ENCODE measurements around the gene AK5. TPM values are rescaled to one million over a fixed set of nuclear protein-coding genes. Genes with fewer than 3 reads are reported as not detected.

Gene AK5
- total and polyA plus RNA-seq, 2 donors (not counting 1 experiment from before 2014, with no cell fraction given): 0.18 TPM; not detected in 1

GRCh38 chr1:77461691-77462090 lies 179.9 kb downstream of the AK5 start:
- peaks cover 14% of the 10 kb centered on the region for H3K27me3 Mint-ChIP-seq
- ATAC-seq (ENCODE audit: low read depth) (no peak), DNase-seq (no peak)
- intact Hi-C loops (cut with micrococcal nuclease): no loop called here
- no peak overlapping the region for H3K27ac Mint-ChIP-seq
- Histone ChIP-seq H3K36me3 (replicated peaks in 1 of 2; ENCODE audit: control extremely low read depth in 1 of 2, control insufficient read depth in 1 of 2, extremely low read depth in 1 of 2, insufficient read depth in 2 of 2, low read length in 1 of 2) (no peaks in the 10 kb centered on the region), H3K4me1 (ENCODE audit: control insufficient read depth in 2 of 2, insufficient read depth in 2 of 2, low read length in 2 of 2) (no peaks in the 10 kb centered on the region), H3K4me3 (ENCODE audit: control extremely low read depth in 1 of 5, extremely low read depth in 1 of 5, insufficient read depth in 1 of 5, low read depth in 2 of 5, low read length in 4 of 5) (no peak overlapping the region), H3K4me2 (replicated peaks; ENCODE audit: low read depth, low read length, poor library complexity, severe bottlenecking) (no peak overlapping the region), H3K27me3 (replicated peaks in 1 of 4; ENCODE audit: control extremely low read depth in 1 of 4, control insufficient read depth in 3 of 4, insufficient read depth in 4 of 4, low read length in 3 of 4) (no peaks in the 10 kb centered on the region), H3K9me3 (ENCODE audit: control extremely low read depth in 1 of 3, control insufficient read depth in 2 of 3, insufficient read depth in 1 of 3, low read length in 2 of 3) (no peaks in the 10 kb centered on the region), H4K20me1 (ENCODE audit: control insufficient read depth, insufficient read depth, low read length, poor library complexity, severe bottlenecking) (no peaks in the 10 kb centered on the region), H2AFZ (ENCODE audit: insufficient read depth, low read depth, low read length, poor library complexity, severe bottlenecking) (no peak overlapping the region), H3K27ac (ENCODE audit: low read length in 2 of 2) (no peak overlapping the region), H3K79me2 (ENCODE audit: control insufficient read depth, insufficient read depth, low read length) (no peaks in the 10 kb centered on the region), H3K9ac (ENCODE audit: low read length) (no peak overlapping the region)
- no peaks in the 10 kb centered on the region for H3K9me3 Mint-ChIP-seq (ENCODE audit: insufficient read depth)
- WGBS (ENCODE audit: insufficient coverage): no CpG with 5 or more reads among the region's 4 CpGs
- no peak for TF ChIP-seq EZH2 (IDR thresholded peaks at IDR 0.05; ENCODE audit: borderline replicate concordance, insufficient read depth, low read depth, low read length, poor library complexity, severe bottlenecking)
- TF ChIP-seq CTCF (IDR thresholded peaks at IDR 0.05): no peak
- H3K4me3 Mint-ChIP-seq: no peak overlapping the region
- ChIA-PET CTCF (no interaction called here), POLR2A (no interaction called here)
- H3K4me1 Mint-ChIP-seq: no peaks in the 10 kb centered on the region

DNA sequence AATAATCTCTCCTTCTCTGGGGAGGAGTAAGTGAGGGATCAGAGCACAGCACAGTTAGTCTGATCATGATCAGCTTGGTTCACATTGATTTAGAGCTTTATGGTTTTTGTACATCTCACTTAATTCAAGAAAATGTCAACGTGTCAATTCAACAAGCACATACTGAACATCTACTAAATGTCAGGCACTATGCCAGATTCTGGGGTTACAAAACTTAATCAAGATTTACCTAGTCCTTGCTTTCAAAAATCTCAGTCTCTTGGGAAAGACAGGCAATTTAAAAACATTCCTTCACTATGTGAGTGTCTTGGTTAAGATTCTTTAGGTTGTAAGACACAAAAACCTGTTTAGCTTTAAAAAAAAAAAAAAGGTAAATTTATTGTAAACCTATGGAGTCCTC lies 181.4 kb downstream of the AK5 start:
- Mint-ChIP-seq H3K27ac (no peak overlapping the region), H3K4me3 (no peak overlapping the region), H3K9me3 (ENCODE audit: insufficient read depth) (no peaks in the 10 kb centered on the region), H3K27me3 (peaks cover 6% of the 10 kb centered on the region), H3K4me1 (no peaks in the 10 kb centered on the region)
- H3K36me3 ChIP-seq (replicated peaks in 1 of 2; ENCODE audit: control extremely low read depth in 1 of 2, control insufficient read depth in 1 of 2, extremely low read depth in 1 of 2, insufficient read depth in 2 of 2, low read length in 1 of 2): no peaks in the 10 kb centered on the region
- H3K27ac ChIP-seq (ENCODE audit: low read length in 2 of 2): no peak overlapping the region
- CTCF ChIA-PET: no interaction called here
- H3K4me1 ChIP-seq (ENCODE audit: control insufficient read depth in 2 of 2, insufficient read depth in 2 of 2, low read length in 2 of 2): no peaks in the 10 kb centered on the region
- POLR2A ChIA-PET: no interaction called here
- no peak overlapping the region for H3K4me2 ChIP-seq (replicated peaks; ENCODE audit: low read depth, low read length, poor library complexity, severe bottlenecking)
- DNase-seq (no peak), ATAC-seq (ENCODE audit: low read depth) (no peak)
- H3K4me3 ChIP-seq (ENCODE audit: control extremely low read depth in 1 of 5, extremely low read depth in 1 of 5, insufficient read depth in 1 of 5, low read depth in 2 of 5, low read length in 4 of 5): no peak overlapping the region
- H4K20me1 ChIP-seq (ENCODE audit: control insufficient read depth, insufficient read depth, low read length, poor library complexity, severe bottlenecking): no peaks in the 10 kb centered on the region
- no peaks in the 10 kb centered on the region for H3K79me2 ChIP-seq (ENCODE audit: control insufficient read depth, insufficient read depth, low read length)
- intact Hi-C loops (cut with micrococcal nuclease): no loop called here
- TF ChIP-seq EZH2 (IDR thresholded peaks at IDR 0.05; ENCODE audit: borderline replicate concordance, insufficient read depth, low read depth, low read length, poor library complexity, severe bottlenecking) (no peak), CTCF (IDR thresholded peaks at IDR 0.05) (no peak)
- H3K9ac ChIP-seq (ENCODE audit: low read length): no peak overlapping the region
- no peaks in the 10 kb centered on the region for H3K9me3 ChIP-seq (ENCODE audit: control extremely low read depth in 1 of 3, control insufficient read depth in 2 of 3, insufficient read depth in 1 of 3, low read length in 2 of 3)
- H3K27me3 ChIP-seq (replicated peaks in 1 of 4; ENCODE audit: control extremely low read depth in 1 of 4, control insufficient read depth in 3 of 4, insufficient read depth in 4 of 4, low read length in 3 of 4): no peaks in the 10 kb centered on the region
- H2AFZ ChIP-seq (ENCODE audit: insufficient read depth, low read depth, low read length, poor library complexity, severe bottlenecking): no peak overlapping the region
- no CpG with 5 or more reads among the region's 1 CpG for WGBS (ENCODE audit: insufficient coverage)

All from B cell (primary cell).